ENCODE results near the gene PLA2G4F.

Gene PLA2G4F

GRCh38 chr15:42131006-42131405, 25.4 kb downstream of the PLA2G4F start:
- no peak for DNase-seq

- peak; percentile 25 for DNase-seq
Measured at GRCh38 chr15:42130246-42130986, 26.0 kb downstream of the PLA2G4F start.

GRCh38 chr15:42129364-42129763, 27.1 kb downstream of the PLA2G4F start:
- DNase-seq: no peak

DNA sequence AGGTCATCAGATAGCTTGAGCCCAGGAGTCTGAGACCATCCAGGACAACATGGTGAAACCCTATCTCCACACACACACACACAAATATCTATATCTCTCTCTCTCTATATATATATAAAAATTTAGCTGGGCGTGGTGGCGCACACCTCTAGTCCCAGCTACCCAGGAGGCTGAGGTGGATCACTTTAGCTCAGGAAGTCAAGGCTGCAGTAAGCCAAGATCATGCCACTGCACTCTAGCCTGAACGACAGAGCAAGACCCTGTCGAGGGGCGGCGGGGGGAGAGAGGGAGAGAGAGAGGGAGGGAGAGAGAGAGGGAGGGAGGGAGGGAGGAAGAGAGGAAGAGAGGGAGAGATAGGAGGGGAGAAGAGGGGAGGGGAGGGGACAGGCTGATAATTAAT, 28.0 kb downstream of the PLA2G4F start:
- no peak for DNase-seq

DNA sequence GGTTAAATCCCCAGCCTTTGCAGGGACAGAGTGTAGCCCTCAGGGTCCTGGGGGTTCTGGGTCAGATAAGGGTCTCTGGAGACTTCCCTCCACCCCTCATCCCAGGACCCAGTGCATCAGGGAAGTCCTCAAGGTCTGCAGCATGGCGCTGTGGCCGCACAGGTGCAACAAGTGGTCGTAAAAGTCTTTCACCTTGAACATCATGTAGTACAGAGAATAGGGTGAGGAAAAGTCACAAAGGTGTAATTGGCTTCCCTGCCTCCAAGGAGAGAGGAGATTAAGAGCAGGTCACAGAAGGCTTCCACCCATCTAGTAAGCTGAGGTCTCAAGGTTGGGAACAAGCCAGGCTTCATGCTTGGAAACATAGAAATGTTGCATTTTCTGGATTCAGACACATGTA, 32.9 kb downstream of the PLA2G4F start:
- DNase-seq: no peak

GRCh38 chr15:42121682-42122081, 34.8 kb downstream of the PLA2G4F start:
- DNase-seq: no peak

GRCh38 chr15:42121021-42121420, 35.4 kb downstream of the PLA2G4F start:
- DNase-seq: peak; percentile 7

GRCh38 chr15:42120285-42120684, 36.2 kb downstream of the PLA2G4F start:
- no peak for DNase-seq

DNA sequence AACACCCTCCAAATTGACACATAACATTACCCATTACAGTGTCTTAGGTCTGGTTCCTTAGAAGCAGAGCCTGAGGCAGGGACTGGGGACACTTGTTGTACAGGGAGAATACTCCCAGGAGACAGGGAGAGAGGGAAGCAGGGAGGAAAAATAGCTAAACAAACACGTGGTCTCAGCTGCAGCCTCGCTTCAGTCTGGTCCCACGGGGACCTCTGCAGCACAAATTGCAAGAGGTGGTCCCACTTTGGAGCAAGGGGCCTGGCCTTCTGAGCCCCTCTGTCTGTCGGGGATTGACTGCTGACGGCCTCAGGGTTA, 37.0 kb downstream of the PLA2G4F start:
- DNase-seq: peak; percentile 6

DNA sequence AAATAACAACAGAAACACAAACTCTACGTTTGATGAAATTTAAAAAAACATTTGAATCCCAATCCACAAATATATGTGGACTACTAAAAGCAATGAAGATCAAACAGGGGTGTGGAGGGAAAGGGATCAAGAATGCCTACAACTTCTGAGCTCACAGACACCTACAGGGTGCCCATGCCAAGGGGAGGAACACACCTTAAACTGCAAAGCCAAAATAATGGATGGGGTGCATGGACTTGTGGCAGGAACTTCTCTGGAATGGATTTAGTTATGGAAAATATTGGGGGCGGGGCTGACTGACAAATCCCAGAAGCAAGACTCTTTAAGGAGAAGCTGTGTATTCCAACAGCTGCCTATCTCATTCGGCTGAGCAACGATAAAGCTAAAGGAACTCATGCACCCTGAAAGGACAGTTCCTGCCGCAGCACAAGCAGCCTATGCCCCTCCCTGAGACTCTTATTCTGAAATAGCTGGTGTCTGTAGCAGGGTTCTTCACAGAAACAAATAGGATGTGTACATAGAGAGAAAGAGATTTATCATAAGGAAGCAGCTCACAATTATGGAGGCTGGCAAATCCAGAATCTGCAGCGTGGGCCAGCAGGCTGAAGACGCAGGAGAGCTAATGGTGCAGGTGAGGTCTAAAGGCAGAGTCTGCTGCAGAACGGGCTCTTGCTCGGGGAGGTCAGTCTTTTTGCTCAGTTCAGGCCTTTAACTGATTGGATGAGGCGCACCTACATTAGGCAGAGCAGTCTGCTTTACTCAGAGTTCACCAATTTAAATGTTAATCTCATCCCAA, 37.6 kb downstream of the PLA2G4F start:
- DNase-seq: peak; percentile 24

DNA sequence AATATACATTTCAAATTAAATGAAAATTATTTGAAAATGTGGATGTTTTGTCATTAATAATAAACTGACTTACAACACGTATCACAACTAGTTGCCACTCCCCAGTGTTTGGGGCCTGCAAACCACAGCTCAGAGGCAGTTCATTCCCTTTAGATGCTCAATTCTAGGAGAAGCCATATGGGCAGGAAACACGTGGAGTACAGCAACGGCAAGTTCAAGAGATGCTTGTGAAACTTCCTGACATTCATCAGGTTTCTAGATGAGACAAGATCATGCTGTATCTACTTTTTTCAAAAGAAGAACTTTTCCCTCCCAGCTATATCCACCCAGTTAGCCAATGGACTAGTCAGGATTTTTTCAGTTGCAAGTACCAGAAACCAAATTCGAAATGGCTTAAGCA, 44.5 kb downstream of the PLA2G4F start:
- peak; percentile 11 for DNase-seq

DNA sequence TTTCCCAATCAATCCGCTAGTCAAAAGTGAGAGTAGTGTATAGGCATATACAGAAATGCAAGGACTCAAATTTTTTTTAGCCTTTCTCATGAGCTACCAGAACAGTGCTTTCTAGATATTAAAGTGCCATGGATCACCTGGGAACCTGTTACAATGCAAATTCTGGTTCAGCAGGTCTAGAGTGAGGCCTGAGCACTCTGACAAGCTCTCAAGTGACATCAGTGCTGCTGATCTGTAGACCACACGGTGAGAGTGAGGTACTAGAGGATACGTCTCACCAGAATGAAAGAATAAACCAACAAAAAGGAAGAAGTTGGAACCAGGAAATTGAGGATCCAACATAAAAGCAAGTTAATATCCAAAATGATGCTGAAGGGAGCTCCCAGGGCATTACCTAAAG, 46.1 kb downstream of the PLA2G4F start:
- no peak for DNase-seq

DNA sequence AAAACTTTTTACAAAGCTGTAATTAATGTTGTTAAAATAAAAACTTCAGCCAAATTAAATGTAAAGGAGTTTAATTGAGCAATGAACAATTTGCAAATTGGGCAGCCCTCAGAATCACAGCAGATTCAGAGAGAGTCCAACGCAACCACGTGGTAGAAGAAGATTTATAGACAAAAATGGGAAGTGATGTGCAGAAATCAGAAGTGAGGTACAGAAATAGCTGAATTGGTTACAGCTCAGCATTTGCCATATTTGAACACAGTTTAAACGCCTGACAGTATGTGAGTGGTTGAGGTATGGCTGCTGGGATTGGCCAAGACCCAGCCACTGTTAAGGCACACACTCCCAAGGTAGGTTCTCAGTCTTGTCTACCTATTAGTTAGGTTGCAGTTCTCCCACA, 47.6 kb downstream of the PLA2G4F start:
- no peak for DNase-seq

DNA sequence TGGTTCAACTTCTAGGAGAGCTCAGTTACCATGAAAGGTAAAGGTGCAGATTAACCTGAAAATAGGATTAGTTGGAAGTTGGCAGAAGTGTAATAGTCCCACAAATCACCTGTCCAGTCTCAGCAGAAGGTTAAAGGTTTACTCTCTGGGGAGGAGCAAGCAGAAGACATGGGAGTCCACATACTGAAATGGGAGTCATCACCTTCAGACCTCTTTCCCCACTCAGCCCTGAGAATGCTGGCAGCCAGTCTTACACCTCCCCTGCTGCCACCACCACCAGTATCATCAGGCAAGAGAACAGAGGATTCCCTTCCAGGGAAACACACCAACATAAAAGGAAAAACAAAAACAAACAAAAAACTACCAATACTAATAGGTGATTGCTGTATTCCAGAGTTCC, 48.2 kb downstream of the PLA2G4F start:
- no peak for DNase-seq

GRCh38 chr15:42107473-42107872, 49.0 kb downstream of the PLA2G4F start:
- DNase-seq: peak; percentile 42

DNA sequence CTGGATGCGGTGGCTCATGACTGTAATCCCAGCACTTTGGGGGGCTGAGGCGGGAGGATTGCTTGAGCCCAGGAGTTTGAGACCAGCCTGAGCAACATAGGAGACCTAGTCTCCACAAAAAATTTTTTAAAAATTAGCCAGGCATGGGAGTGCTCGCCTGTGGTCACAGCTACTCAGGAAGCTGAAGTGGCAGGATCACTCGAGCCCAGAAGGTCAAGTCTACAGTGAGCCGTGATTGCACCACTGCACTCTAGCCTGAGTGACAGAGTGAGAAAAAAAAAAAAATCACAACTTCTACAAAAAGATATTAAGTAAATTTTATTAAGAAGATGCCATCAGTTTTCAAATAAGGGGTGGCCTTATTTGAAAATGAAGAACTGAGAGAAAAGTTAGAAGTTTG, 50.1 kb downstream of the PLA2G4F start:
- no peak for DNase-seq

DNA sequence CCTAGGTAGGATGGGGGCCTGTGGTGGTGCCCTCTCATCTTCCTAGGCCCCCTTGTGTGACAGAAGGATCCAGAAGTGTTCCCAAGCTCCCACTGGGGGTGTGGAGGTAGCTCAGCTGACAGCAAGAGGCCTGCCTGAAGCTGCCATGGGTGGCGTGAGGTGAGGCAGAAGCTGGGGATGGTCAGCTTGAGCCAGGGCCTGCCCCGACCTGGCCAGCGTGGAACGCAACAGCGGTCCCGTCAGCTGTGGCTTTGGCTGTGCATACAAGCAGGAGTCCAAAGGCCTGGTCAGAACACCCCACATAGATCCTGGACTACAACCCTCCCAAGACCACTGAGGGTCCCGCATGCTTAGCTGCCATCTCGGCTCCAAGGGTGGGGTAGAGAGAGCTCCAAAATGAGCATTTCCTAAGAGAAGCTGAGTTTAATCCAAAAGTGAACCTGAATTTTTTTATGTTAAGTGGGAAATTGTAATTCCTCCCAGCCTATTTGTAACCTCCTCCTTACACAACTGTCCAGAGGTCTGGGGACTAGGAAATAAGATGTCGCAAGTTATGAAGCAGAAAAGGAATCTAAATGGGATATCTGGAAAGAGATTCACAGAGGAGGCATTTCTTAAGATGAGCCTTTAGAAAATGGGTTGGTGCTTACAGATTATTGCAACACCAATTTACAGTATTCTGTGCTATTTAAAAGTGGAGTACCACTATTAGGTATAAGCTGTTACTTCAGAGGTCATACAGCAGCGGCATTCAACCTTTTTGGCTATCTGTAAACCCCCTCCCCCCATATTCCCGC, 52.1 kb downstream of the PLA2G4F start:
- DNase-seq: peak; percentile 11

DNA sequence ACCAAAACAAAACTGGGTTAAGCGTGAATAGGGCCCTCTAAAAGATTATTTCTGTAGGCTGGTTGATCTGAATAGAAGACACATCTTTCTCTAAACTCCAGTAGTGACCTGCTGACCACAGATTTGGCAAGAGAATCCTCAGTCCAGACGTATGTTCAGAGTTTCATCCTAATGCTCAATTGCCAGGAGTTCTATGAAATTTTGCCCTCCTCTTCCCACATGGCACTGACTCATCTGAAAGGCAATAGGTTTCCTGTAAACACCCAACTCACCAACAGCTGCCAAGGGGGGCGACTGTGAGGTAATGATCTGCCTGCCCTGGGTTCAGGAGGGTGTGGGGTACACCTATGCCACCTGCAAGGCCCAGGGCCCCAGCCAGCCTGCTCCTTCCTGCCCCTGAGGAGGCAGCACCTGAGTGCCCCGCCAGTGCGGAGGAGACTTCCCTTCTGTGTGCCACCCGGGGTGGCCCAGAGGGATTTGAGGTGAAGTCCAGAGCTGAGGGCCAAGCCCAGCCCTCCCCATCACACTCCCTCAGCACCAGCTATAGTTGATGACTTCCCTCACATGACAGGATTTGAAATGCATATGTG, 53.7 kb downstream of the PLA2G4F start:
- peak; percentile 15 for DNase-seq

DNA sequence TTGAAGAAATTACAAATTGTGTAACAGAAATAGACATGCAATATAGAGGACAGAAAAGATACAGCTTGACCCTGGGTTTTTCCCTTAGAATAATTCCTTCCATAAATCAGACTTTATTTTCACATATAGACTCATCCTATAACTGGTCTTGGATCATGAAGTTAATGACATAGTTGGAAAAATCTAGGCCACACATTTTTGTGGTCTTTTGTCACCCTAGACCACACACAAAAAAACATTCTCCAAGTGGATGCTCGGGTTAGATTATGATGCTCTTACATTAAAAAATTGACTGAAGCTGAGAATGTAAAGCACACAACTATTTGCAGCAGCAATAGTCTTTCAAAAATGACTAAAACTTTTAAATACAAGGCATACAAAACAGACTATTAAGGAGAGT, 54.6 kb downstream of the PLA2G4F start:
- no peak for DNase-seq

- DNase-seq: peak; percentile 23
Measured at GRCh38 chr15:42100021-42100800, 56.2 kb downstream of the PLA2G4F start.

- DNase-seq: no peak
Measured at GRCh38 chr15:42097018-42097417, 59.4 kb downstream of the PLA2G4F start.

DNA sequence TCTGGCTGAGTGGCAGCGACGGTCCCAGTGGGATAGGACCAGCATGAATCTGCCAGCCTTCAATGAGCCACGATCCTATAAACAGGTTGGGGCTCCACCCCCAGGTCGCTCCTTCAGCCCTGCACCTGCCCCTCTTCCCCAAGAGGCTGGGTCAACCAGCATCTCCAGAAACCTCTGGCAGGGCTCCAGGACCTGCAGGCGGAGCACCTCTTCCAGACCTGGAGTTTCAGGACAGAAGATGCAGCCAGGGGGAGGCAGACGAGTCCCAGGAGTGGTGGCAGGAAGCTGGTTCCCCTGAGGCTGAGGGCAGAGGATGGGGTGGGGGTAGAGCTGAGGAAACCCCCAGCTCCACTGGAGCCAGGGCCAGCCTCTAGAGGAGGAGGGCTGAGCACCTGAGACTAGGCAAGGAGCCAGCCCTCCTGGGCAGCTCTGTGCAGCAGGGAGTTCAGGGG, 61.9 kb downstream of the PLA2G4F start, which contains the start of gene PLA2G4D:
Gene PLA2G4D, minus strand, starts transcription at position 51 of the 452 bp plus-strand sequence. CDS start 103 bp downstream, outside the sequence.
- no peak for DNase-seq
